HT1080 (cell line): ENCODE measurements around the gene EHBP1L1. TPM values are rescaled to one million over a fixed set of nuclear protein-coding genes. Genes with fewer than 3 reads are reported as not detected.

ENCODE experiments used
- DNase-seq: peaks from one replicate; pipeline ENCODE4 v3.0.0-alpha.2; 2015; ENCODE audit warnings: low read depth
- total RNA-seq: library from RNA; depleted of rRNA; stranded (reverse); fragments of >200 nt; shearing (Covaris generic); gene quantifications from 2 replicates; pipeline ENCODE4 v1.2.3, GENCODE V29; 2014

The EHBP1L1 gene
- total RNA-seq, 1 experiment from 2014 or later, result 65.5 TPM

GRCh38 chr11:65576867-65577755 is 1.3 kb downstream of the EHBP1L1 start:
- peak; percentile 93 for DNase-seq

- DNase-seq, result no peak
These were observed 1.9 kb downstream of the EHBP1L1 start for GRCh38 chr11:65577756-65578109.

- DNase-seq, result no peak
These were observed 2.3 kb downstream of the EHBP1L1 start for GRCh38 chr11:65578134-65578533.

GRCh38 chr11:65578667-65579066 is 2.8 kb downstream of the EHBP1L1 start:
- DNase-seq, result no peak

GRCh38 chr11:65579291-65579690 is 3.4 kb downstream of the EHBP1L1 start:
- DNase-seq, result no peak

GRCh38 chr11:65580031-65580692 is 4.3 kb downstream of the EHBP1L1 start:
- no peak for DNase-seq

GRCh38 chr11:65580756-65581155 is 4.9 kb downstream of the EHBP1L1 start:
- DNase-seq, result no peak

GRCh38 chr11:65581928-65582327 is 6.1 kb downstream of the EHBP1L1 start:
- no peak for DNase-seq

- DNase-seq, result no peak
These were observed 7.7 kb downstream of the EHBP1L1 start for GRCh38 chr11:65583589-65583988.

GRCh38 chr11:65584106-65584505 is 8.3 kb downstream of the EHBP1L1 start:
- no peak for DNase-seq

GRCh38 chr11:65584723-65585171 is 8.9 kb downstream of the EHBP1L1 start:
- DNase-seq, result no peak

- DNase-seq, result no peak
These were observed 9.8 kb downstream of the EHBP1L1 start for GRCh38 chr11:65585396-65586246.

GRCh38 chr11:65586247-65586630 is 10.4 kb downstream of the EHBP1L1 start:
- no peak for DNase-seq

GRCh38 chr11:65586676-65587075 is 10.8 kb downstream of the EHBP1L1 start:
- no peak for DNase-seq

GRCh38 chr11:65588199-65589054 is 12.6 kb downstream of the EHBP1L1 start:
- DNase-seq, result peak; percentile 57

- DNase-seq, result no peak
These were observed 13.8 kb downstream of the EHBP1L1 start for GRCh38 chr11:65589444-65590239.

GRCh38 chr11:65590240-65590738 is 14.4 kb downstream of the EHBP1L1 start:
- DNase-seq, result no peak

- DNase-seq, result no peak
These were observed 16.3 kb downstream of the EHBP1L1 start for GRCh38 chr11:65591939-65592857.
